OCI-LY7 (cell line): ENCODE measurements around the gene CACNA1I. TPM values are rescaled to one million over a fixed set of nuclear protein-coding genes. Genes with fewer than 3 reads are reported as not detected.

ENCODE experiments used
- BruUV-seq: library from RNA; stranded (reverse); fragments of 400-500 nt; replicated peaks from 2 replicates; lab custom pipeline; 2021; lab: Mats Ljungman, UMichigan
- CTCF ChIA-PET: fragments of 300-600 bp; sonication (Branson Sonifier 250); formaldehyde crosslinking; loops from one replicate; lab custom pipeline; 2022; ENCODE audit warnings: antibody characterized with exemption; ENCODE audit not compliant: unreplicated experiment; lab: Charles Lee
- POLR2A ChIA-PET: fragments of 300-600 bp; sonication (Branson Sonifier 250); formaldehyde crosslinking; loops from one replicate; lab custom pipeline; 2022; ENCODE audit warnings: antibody characterized with exemption; lab: Charles Lee
- DNase-seq: peaks from one replicate; pipeline ENCODE4 v3.0.0-alpha.2; 2015; ENCODE audit warnings: low spot score
- H2AFZ ChIP-seq: fragments of 200-600 bp; sonication (generic), shearing (Covaris generic); 2 replicates; pipeline ENCODE4 v1.6.1; 2014; ENCODE audit warnings: mild to moderate bottlenecking, antibody characterized with exemption, low read length, moderate library complexity
- H3K27ac ChIP-seq: fragments of 200-600 bp; sonication (generic); 2 replicates; pipeline ENCODE4 v1.5.1; 2014; ENCODE audit warnings: mixed run types, low read depth, mild to moderate bottlenecking, moderate library complexity, low read length, inconsistent platforms; ENCODE audit not compliant: poor library complexity, severe bottlenecking
- H3K36me3 ChIP-seq: fragments of 200-600 bp; sonication (generic); 2 replicates; pipeline ENCODE4 v1.6.1; 2014; ENCODE audit warnings: mild to moderate bottlenecking, antibody characterized with exemption, low read length, moderate library complexity, mixed read lengths; ENCODE audit not compliant: insufficient read depth
- H3K4me1 ChIP-seq: fragments of 200-600 bp; sonication (generic); 2 replicates; pipeline ENCODE4 v1.5.1; 2014; ENCODE audit warnings: mild to moderate bottlenecking, low read length; ENCODE audit not compliant: insufficient read depth, poor library complexity, severe bottlenecking
- H3K4me2 ChIP-seq: fragments of 200-600 bp; sonication (generic); 2 replicates; pipeline ENCODE4 v1.6.1; 2014; ENCODE audit warnings: mild to moderate bottlenecking, low read length
- H3K4me3 ChIP-seq: fragments of 200-600 bp; sonication (generic); 2 replicates; pipeline ENCODE4 v1.5.1; 2014; ENCODE audit warnings: mild to moderate bottlenecking, low read depth, low read length; ENCODE audit not compliant: poor library complexity, severe bottlenecking
- H3K79me2 ChIP-seq: fragments of 200-600 bp; sonication (generic); 2 replicates; pipeline ENCODE4 v1.6.1; 2016; ENCODE audit warnings: low read depth, mild to moderate bottlenecking, low read length, moderate library complexity, mixed read lengths; ENCODE audit not compliant: insufficient read depth
- H3K9me2 ChIP-seq: fragments of 200-600 bp; sonication (generic); 2 replicates; pipeline ENCODE4 v1.6.1; 2016; ENCODE audit warnings: mild to moderate bottlenecking, low read length, mixed read lengths; ENCODE audit not compliant: insufficient read depth
- H3K9me3 ChIP-seq: fragments of 200-600 bp; sonication (generic); 2 replicates; pipeline ENCODE4 v1.6.1; 2014; ENCODE audit warnings: mild to moderate bottlenecking, mixed run types, low read length, mixed read lengths
- H4K20me1 ChIP-seq: fragments of 200-600 bp; sonication (generic); 2 replicates; pipeline ENCODE4 v1.6.1; 2014; ENCODE audit warnings: mild to moderate bottlenecking, antibody characterized with exemption, low read length, moderate library complexity, mixed read lengths; ENCODE audit not compliant: insufficient read depth
- CTCF ChIP-seq: fragments of 200-600 bp; sonication (generic); conservative IDR thresholded peaks from 2 replicates; pipeline ENCODE4 v1.5.1; 2014; ENCODE audit warnings: mild to moderate bottlenecking, antibody characterized with exemption, low read length, moderate library complexity, mixed read lengths
- EZH2phosphoT487 ChIP-seq: fragments of 200-600 bp; sonication (generic); IDR thresholded peaks from 2 replicates; pipeline ENCODE4 v1.6.1; 2018; ENCODE audit warnings: low read depth, borderline replicate concordance, mild to moderate bottlenecking, mixed run types, antibody characterized with exemption, low read length, moderate library complexity, mixed read lengths
- intact Hi-C: fragments of 100-400 bp; cut with micrococcal nuclease; formaldehyde crosslinking; loops from one replicate; pipeline ENCODE4 v1.10.0; 2022; ENCODE audit not compliant: unreplicated experiment
- total RNA-seq, 2 experiments: library from RNA; depleted of rRNA in 1 of 2; stranded (reverse); fragments of >200 nt in 1 of 2; shearing (Covaris generic) in 1 of 2; gene quantifications; 2 replicates each; pipeline ENCODE4 v1.2.3, GENCODE V29; 2014 to 2022

The CACNA1I gene
- total RNA-seq, 2 experiments from 2014 or later: 0.03 TPM; not detected in 1

- no peak for DNase-seq
- intact Hi-C loops: no loop called here
- peaks cover 11% of the 10 kb centered on the region for H3K4me1 ChIP-seq
- H3K27ac ChIP-seq: no peak overlapping the region
- POLR2A ChIA-PET: no interaction called here
- no peaks in the 10 kb centered on the region for H3K79me2 ChIP-seq
- TF ChIP-seq CTCF (no peak), EZH2phosphoT487 (no peak)
- no peak overlapping the region for H3K4me2 ChIP-seq
- no TSS peak for BruUV-seq
- CTCF ChIA-PET: no interaction called here
- no peaks in the 10 kb centered on the region for H3K9me2 ChIP-seq
- no peak overlapping the region for H3K4me3 ChIP-seq
- H3K36me3 ChIP-seq: no peaks in the 10 kb centered on the region
- no peaks in the 10 kb centered on the region for H3K9me3 ChIP-seq
- H2AFZ ChIP-seq: no peak overlapping the region
- H4K20me1 ChIP-seq: no peaks in the 10 kb centered on the region
Observed at GRCh38 chr22:39610766-39611165, 40.2 kb downstream of the CACNA1I start.

GRCh38 chr22:39611360-39611759, 40.8 kb downstream of the CACNA1I start:
- H3K9me2 ChIP-seq: no peaks in the 10 kb centered on the region
- TF ChIP-seq CTCF: no peak
- TF ChIP-seq EZH2phosphoT487: no peak
- H3K79me2 ChIP-seq: no peaks in the 10 kb centered on the region
- no peak overlapping the region for H2AFZ ChIP-seq
- POLR2A ChIA-PET: no interaction called here
- no peak overlapping the region for H3K4me2 ChIP-seq
- no peak for DNase-seq
- peaks cover 16% of the 10 kb centered on the region for H3K4me1 ChIP-seq
- H3K27ac ChIP-seq: no peak overlapping the region
- no peak overlapping the region for H3K4me3 ChIP-seq
- H3K36me3 ChIP-seq: no peaks in the 10 kb centered on the region
- H3K9me3 ChIP-seq: no peaks in the 10 kb centered on the region
- intact Hi-C loops: no loop called here
- CTCF ChIA-PET: no interaction called here
- no TSS peak for BruUV-seq
- no peaks in the 10 kb centered on the region for H4K20me1 ChIP-seq

GRCh38 chr22:39612811-39613548, 42.4 kb downstream of the CACNA1I start:
- no peak for DNase-seq
- Histone ChIP-seq H3K9me2 (no peaks in the 10 kb centered on the region), H3K4me2 (no peak overlapping the region), H4K20me1 (no peaks in the 10 kb centered on the region), H2AFZ (no peak overlapping the region), H3K4me3 (no peak overlapping the region), H3K9me3 (no peaks in the 10 kb centered on the region), H3K36me3 (no peaks in the 10 kb centered on the region), H3K4me1 (peaks cover 22% of the 10 kb centered on the region), H3K79me2 (no peaks in the 10 kb centered on the region), H3K27ac (no peak overlapping the region)
- POLR2A ChIA-PET: no interaction called here
- BruUV-seq: no TSS peak
- no peak for TF ChIP-seq CTCF
- TF ChIP-seq EZH2phosphoT487: no peak
- intact Hi-C loops: no loop called here
- CTCF ChIA-PET: no interaction called here
